ENCODE measurements around the gene EPC2.
"Not testable (repeated sequence)": the region's sequence is repeated elsewhere in the genome, so short reads cannot be mapped to it uniquely, and the experiment has no call there.

The EPC2 gene

DNA sequence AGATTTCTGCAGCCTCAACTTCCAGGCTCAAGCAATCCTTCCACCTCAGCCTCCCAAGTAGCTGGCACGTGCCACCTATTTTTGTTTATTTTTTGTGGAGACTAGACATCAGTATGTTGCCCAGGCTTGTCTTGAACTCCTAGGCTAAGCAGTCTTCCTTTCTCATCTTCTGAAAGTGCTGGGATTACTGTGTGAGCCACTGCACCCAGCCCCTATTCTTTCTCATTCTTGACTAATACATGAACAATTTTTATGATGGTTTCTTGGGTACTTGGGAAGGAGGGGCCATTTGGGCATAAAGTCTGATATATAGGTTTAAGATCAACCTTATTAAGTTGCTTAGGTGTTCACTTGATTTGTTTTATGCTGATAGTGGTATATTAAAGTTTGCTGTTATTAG is 26.2 kb downstream of the EPC2 start:
- TF ChIP-seq, protein P1, sequence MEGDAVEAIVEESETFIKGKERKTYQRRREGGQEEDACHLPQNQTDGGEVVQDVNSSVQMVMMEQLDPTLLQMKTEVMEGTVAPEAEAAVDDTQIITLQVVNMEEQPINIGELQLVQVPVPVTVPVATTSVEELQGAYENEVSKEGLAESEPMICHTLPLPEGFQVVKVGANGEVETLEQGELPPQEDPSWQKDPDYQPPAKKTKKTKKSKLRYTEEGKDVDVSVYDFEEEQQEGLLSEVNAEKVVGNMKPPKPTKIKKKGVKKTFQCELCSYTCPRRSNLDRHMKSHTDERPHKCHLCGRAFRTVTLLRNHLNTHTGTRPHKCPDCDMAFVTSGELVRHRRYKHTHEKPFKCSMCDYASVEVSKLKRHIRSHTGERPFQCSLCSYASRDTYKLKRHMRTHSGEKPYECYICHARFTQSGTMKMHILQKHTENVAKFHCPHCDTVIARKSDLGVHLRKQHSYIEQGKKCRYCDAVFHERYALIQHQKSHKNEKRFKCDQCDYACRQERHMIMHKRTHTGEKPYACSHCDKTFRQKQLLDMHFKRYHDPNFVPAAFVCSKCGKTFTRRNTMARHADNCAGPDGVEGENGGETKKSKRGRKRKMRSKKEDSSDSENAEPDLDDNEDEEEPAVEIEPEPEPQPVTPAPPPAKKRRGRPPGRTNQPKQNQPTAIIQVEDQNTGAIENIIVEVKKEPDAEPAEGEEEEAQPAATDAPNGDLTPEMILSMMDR (IDR thresholded peaks at IDR 0.05; ENCODE audit: low read depth, low read length): no peak
- no peak overlapping the region for H3K4me3 ChIP-seq (ENCODE audit: low read depth, low read length)
- in situ Hi-C loops (cut with HindIII; ENCODE audit: low sequenced_read_pairs): no loop called here
- peak; percentile 26 for DNase-seq (ENCODE audit: low read depth, low spot score)

DNA sequence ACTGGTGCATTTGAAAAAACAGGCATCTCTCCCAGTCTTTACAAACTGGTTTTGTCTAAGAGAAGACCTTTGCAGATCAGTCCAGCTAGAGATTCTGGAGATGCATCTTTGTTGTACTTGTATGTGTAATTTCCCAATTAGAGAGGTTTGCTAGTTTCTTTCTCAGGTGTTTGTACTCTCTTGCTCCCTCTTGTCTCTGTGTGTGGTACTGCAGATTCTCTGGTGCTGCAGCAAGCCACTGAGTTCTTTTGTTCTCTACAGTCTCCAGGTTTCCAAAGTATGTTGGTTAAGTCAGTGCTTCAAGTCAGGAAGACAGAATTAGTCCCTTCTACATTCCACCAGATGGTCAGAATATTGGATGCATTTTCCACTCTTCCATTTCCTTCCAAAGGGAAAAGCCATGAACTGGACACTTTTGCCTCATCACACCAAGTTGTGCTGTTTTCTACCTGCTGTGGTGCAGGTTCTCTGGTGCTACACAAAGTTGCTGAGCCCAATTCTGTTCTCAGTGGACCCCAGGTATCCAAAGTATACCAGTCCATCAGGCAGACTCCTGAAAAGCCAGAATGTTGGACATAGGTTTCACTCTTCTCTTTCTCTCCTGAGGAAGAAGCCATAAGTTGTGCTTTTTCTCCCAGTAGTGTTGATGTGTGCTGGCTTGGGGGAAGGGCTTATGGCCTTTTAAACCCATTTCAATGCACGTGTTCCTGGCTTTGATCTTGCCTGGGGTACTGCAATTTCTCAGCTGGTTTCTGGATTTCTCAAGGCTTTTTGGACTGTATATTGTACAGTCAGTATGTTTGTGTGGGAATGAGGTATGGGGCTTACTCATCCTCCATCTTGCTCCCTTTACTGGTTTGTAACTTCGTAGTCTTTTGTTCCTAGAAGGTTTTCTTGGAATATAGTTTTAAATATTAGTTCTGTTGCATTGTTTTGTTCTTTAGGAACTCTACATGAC is 29.8 kb downstream of the EPC2 start:
- in situ Hi-C loops (cut with HindIII; ENCODE audit: low sequenced_read_pairs): no loop called here
- no peak for DNase-seq (ENCODE audit: low read depth, low spot score)
- H3K4me3 ChIP-seq (ENCODE audit: low read depth, low read length): no peak overlapping the region
- TF ChIP-seq, protein P1 (IDR thresholded peaks at IDR 0.05; ENCODE audit: low read depth, low read length): peak; percentile 60

DNA sequence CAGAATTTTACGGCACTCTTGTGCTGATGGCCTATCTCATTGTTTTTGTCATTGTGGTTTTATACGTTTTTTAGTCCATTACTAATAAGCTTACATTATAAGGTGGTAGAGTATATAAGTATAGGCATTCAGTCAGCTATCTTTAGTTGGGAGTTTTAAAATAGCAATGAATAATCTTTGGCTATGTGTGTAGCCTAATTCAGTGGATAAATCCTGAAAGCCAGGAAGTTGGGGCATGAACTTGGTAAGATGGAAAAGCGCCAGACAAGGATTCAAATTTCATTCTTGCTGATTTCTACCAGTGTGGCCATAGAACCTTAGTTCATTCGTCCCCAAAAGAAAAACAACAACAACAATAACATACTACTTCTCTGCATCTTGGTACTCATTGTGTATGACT is 31.2 kb downstream of the EPC2 start:
- DNase-seq (ENCODE audit: low read depth, low spot score): peak; percentile 27
- in situ Hi-C loops (cut with HindIII; ENCODE audit: low sequenced_read_pairs): no loop called here

DNA sequence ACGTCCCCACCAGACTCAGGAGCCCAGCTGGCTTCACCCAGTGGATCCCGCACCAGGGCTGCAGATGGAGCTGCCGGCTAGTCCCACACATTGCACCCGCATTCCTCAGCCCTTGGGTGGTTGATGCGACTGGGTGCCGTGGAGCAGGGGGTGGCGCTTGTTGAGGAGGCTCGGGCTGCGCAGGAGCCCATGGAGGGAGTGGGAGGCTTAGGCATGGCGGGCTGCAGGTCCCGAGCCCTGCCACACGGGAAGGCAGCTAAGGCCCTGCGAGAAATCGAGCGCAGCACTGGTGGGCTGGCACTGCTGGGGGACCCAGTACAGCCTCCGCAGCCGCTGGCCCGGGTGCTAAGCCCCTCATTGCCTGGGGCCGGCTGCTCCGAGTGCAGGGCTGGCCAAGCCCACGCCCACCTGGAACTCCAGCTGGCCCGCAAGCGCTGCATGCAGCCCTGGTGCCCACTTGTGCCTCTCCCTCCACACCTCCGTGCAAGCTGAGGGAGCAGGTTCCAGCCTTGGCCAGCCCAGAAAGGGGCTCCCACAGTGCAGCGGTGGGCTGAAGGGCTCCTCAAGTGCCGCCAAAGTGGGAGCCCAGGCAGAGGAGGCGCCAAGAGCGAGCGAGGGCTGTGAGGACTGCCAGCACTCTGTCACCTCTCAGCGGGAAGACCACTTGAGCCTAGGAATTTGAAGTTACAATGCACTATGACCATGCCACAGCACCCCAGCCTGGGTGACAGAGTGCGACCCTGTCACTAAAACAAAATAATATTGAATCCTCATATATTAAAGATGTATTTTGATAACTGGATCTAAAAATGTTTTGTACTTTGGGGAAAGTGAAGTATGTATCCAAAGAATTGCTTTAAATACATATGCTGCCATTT is 34.0 kb downstream of the EPC2 start:
- H3K4me3 ChIP-seq (ENCODE audit: low read depth, low read length); in situ Hi-C loops (cut with HindIII; ENCODE audit: low sequenced_read_pairs); DNase-seq (ENCODE audit: low read depth, low spot score): not testable (repeated sequence)

More for the DNA sequence above, 31.2 kb downstream of the EPC2 start:
- H3K4me3 ChIP-seq (ENCODE audit: low read depth, low read length): no peak overlapping the region
- TF ChIP-seq, protein P1 (IDR thresholded peaks at IDR 0.05; ENCODE audit: low read depth, low read length): no peak

DNA sequence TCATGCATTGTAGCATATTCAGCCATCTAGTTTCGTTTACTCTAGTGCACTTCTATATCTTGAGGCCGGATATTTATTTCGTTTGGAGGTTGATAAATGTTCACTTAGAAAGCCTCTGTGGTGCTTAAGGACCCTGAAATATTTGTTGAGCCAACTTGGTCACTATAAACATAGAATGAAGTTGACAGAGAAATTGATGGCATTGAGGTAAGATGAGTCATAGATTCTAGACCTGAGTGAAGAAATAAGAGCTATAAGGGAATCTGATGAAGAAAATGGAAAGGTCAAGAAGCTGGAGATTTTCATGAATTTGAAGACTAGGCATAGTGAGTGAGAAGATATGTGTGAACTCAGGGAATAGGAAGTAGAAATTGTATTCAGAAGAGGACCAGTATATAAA is 35.9 kb downstream of the EPC2 start:
- TF ChIP-seq, protein P1 (IDR thresholded peaks at IDR 0.05; ENCODE audit: low read depth, low read length): no peak

DNA sequence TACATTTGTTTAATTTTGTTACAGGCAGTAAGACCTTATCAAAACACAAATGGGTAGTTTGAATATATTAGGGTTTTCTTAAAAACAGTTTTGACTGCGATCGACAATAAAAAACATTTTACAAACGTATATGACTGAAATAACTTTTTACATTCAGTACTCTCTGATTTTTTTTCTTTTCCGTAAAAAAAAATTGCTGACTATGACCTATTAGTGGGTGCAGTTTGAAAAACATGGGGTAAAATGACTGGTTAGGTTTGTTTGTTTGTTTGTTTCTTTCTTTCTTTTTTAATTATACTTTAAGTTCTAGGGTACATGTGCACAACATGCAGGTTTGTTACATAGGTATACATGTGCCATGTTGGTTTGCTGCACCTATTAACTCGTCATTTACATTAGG is 36.9 kb downstream of the EPC2 start:
- DNase-seq (ENCODE audit: low read depth, low spot score): no peak
- in situ Hi-C loops (cut with HindIII; ENCODE audit: low sequenced_read_pairs): no loop called here
- TF ChIP-seq, protein P1 (IDR thresholded peaks at IDR 0.05; ENCODE audit: low read depth, low read length): no peak
- H3K4me3 ChIP-seq (ENCODE audit: low read depth, low read length): no peak overlapping the region

More for the DNA sequence above, 35.9 kb downstream of the EPC2 start:
- no peak overlapping the region for H3K4me3 ChIP-seq (ENCODE audit: low read depth, low read length)
- peak; percentile 19 for DNase-seq (ENCODE audit: low read depth, low spot score)
- in situ Hi-C loops (cut with HindIII; ENCODE audit: low sequenced_read_pairs): no loop called here

DNA sequence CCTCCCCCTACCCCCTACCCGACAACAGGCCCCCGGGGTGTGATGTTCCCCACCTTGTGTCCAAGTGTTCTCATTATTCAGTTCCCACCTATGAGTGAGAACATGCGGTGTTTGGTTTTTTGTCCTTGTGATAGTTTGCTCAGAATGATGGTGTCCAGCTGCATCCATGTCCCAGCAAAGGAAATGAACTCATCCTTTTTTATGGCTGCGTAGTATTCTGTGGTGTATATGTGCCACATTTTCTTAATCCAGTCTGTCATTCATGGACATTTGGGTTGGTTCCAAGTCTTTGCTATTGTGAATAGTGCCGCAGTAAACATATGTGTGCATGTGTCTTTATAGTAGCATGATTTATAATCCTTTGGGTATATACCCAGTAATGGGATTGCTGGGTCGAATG is 37.3 kb downstream of the EPC2 start:
- DNase-seq (ENCODE audit: low read depth, low spot score); H3K4me3 ChIP-seq (ENCODE audit: low read depth, low read length); in situ Hi-C loops (cut with HindIII; ENCODE audit: low sequenced_read_pairs): not testable (repeated sequence)
